DMS 273 (cell line): ENCODE results near the gene SYT2.
"Not testable (repeated sequence)": the region's sequence is repeated elsewhere in the genome, so short reads cannot be mapped to it uniquely, and the experiment has no call there.

Source experiments
- DNase-seq: peaks from one replicate; lab custom pipeline; 2025; ENCODE audit not compliant: unreplicated experiment; lab: John Stamatoyannopoulos, UW

Gene SYT2

GRCh38 chr1:202625416-202626360, 84.6 kb downstream of the SYT2 start:
- DNase-seq: peak; percentile 87

- no peak for DNase-seq
These were observed 85.5 kb downstream of the SYT2 start for GRCh38 chr1:202624781-202625108.

- no peak for DNase-seq
These were observed 86.0 kb downstream of the SYT2 start for GRCh38 chr1:202624088-202624780.

GRCh38 chr1:202623476-202623875, 86.8 kb downstream of the SYT2 start:
- DNase-seq: not testable (repeated sequence)

- peak; percentile 41 for DNase-seq
These were observed 87.2 kb downstream of the SYT2 start for GRCh38 chr1:202623075-202623474.

GRCh38 chr1:202622388-202622787, 87.9 kb downstream of the SYT2 start:
- DNase-seq: no peak

- DNase-seq: no peak
These were observed 88.8 kb downstream of the SYT2 start for GRCh38 chr1:202621446-202621845.

GRCh38 chr1:202620036-202620435, 90.2 kb downstream of the SYT2 start:
- DNase-seq: not testable (repeated sequence)

GRCh38 chr1:202619505-202619904, 90.7 kb downstream of the SYT2 start:
- DNase-seq: no peak

GRCh38 chr1:202619012-202619411, 91.2 kb downstream of the SYT2 start:
- DNase-seq: not testable (repeated sequence)

- DNase-seq: no peak
These were observed 93.8 kb downstream of the SYT2 start for GRCh38 chr1:202616355-202616915.

- no peak for DNase-seq
These were observed 94.5 kb downstream of the SYT2 start for GRCh38 chr1:202615501-202616354.

- DNase-seq: not testable (repeated sequence)
These were observed 95.1 kb downstream of the SYT2 start for GRCh38 chr1:202615208-202615500.

GRCh38 chr1:202614363-202615207, 95.7 kb downstream of the SYT2 start:
- peak; percentile 55 for DNase-seq

- DNase-seq: no peak
These were observed 96.7 kb downstream of the SYT2 start for GRCh38 chr1:202613571-202613970.

GRCh38 chr1:202612036-202612435, 98.2 kb downstream of the SYT2 start:
- DNase-seq: not testable (repeated sequence)

- DNase-seq: no peak
These were observed 104.7 kb downstream of the SYT2 start for GRCh38 chr1:202605515-202605914.

- no peak for DNase-seq
These were observed 106.8 kb downstream of the SYT2 start for GRCh38 chr1:202603435-202603834.

- DNase-seq: no peak
These were observed 109.7 kb downstream of the SYT2 start for GRCh38 chr1:202600432-202601041.
